HG03442 (cell line): ENCODE measurements around the gene GFRAL.

Experiments used
- ATAC-seq: cut with Tn5 transposase; IDR thresholded peaks from one replicate; pipeline ENCODE4 v1.9.1; 2021; ENCODE audit warnings: mild to moderate bottlenecking, moderate library complexity; ENCODE audit not compliant: unreplicated experiment

The GFRAL gene

DNA sequence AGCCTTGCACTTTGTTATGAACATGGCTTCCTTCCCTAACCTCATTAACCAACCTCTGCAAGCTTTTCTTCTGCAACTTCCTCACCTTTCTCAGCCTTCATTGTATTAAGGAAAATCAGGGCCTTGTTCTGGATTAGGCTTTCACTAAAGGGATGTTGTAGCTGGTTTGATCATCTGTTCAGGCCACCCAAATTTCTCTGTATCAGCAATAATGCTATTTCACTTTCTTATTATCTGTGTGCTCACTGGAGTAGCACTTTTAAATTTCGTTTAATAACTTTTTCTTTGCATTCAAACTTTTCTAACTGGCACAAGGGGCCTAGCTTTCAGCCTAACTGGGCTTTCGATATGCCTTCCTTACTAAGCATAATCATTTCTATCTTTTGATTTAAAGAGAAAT, 96.7 kb downstream of the GFRAL start:
- ATAC-seq: no peak

DNA sequence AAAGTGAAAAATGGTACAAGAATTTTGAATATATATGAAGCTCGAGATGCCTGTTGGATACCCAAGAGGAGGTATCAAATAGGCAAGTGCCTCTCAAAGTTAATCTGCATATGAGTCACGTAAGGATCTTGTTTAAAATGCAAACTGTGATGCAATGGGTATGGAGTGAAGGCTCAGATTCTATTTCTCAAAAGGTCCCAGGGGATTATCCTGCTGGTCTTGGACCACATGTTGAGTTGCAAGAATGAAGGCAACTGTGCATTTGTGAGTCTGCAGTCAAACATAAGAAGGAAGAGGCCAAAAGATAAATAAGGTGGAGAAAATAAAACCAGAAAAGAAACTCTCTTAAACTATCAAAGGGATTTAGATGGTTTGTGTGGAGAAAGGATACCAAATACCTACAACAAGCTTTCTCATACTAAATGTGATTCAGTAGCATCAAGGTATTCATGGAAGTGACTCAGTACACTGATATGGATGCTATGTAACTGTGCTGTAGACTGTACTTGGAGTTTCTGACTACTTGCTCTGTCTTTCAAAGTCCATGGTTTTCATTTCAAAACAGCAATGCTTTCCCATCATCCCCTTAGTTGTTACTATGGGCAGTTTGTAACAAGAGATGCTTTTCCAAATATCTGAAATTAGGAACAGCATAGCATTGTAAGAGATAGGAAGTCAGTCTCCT, 106.3 kb downstream of the GFRAL start:
- ATAC-seq: no peak

DNA sequence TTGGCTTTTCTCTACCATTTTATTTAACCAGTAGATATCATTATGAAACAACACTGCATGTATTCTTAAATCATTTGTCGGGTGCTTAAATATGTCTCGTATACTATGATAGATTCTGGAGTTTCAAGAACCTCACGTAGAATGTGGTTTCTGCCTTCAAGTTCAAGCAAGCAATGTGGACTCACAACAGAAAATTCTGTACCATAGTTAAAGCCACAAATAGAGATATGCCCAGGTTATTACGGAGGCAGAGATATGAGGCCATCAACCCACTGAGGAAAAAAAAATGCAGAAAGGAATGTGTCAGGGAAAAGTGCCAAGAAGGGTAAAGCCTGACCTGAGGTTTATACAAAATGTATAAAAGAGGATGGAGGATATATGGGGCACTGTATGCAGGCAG, 109.9 kb downstream of the GFRAL start:
- ATAC-seq: no peak

DNA sequence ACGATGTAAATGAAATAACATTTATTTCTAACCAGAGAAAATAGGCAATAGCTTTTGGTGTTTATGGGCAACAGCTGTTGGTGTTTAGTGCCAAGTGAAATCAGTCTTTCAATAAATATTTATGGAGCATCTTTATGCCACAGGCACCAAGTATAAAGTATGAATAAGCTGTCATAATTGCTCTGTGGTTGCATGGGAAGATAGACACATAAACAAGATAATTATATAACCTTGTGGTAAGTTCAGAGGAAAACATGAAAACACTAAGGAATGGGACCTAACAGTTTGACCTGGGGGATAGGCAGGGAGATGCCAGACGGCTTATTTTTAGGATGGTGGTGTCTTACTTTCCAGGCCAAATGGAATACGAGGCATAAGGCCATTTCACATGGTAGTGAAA, 110.9 kb downstream of the GFRAL start:
- no peak for ATAC-seq

GRCh38 chr6:55443238-55444134, 116.2 kb downstream of the GFRAL start:
- ATAC-seq: no peak

DNA sequence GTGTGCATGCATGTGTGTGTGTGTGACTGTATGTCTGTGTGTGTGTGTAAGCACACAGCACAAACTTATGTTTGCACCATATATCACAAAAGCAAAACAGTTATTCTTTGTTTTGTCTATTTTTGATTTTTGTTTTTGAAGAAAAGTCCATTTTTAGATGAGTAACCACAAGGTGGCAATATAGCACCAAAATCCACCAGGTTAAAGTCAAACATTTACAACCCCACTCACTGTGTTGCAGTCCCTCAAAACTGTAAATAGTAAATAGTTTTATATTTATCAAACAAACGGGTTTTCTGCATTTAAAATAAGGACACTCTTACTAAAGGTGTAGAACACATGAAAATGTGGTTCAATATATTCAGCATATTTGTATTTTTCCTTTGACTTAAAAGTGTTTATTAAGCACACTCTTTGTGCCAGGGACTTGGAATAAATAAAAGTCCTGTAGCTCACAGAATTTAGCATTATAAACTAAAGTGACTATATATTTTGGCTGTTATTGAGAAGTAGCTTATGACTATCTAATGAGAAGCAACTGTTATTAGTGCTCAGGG, 118.5 kb downstream of the GFRAL start:
- no peak for ATAC-seq

DNA sequence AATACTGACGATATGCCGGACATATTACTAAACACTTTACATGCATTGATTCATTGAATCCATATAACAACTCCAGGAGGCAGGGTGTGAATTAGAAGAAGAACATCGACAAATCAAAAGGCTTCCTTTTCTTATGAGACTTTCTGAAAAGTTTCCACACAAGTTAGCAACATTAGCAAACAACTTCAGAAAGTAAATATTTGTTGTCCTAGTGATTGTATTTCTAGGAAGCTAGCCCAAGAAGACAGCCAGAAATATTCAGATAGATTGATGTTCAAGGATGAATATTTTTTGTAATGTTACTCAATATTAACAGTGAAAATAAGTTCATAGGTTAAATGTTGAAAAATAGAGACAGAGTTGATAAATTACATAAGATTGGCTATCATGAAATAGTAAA, 120.6 kb downstream of the GFRAL start:
- no peak for ATAC-seq

DNA sequence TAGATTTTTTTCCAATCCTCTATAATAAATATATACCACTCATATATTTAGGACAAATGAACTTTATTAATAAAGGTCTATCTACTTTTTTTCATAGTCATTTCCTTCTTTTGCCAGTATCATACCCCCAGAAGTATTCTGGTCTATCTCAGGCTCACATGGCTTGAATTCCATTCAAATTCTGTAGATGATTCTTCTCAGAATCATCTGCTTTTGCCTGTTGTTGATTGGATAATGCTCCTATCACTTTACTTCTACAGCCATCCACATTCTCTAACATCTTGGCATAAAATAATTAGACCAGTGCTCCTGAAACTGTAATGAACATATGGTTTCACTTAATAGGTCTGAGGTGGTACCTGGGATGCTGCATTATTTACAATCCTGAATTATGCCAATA, 121.2 kb downstream of the GFRAL start:
- ATAC-seq: no peak

DNA sequence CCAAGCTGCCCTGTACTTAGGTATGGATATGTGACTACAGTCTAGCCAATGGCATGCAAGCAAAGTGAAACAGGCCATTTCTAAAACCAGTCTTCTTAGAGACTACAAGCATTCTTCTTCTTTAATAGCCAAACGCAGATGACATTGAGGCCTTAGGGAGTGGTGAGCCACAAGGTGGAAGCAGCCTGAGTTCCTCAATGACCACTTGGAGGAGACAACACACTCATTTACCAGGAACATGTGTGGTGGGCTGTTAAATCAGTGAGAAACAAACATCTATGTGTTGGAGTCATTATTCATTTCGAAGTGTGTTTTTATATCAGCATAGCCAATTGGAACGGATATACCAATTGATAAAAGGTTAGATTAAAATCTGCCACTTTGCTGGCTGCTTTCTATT, 122.0 kb downstream of the GFRAL start:
- ATAC-seq: no peak

DNA sequence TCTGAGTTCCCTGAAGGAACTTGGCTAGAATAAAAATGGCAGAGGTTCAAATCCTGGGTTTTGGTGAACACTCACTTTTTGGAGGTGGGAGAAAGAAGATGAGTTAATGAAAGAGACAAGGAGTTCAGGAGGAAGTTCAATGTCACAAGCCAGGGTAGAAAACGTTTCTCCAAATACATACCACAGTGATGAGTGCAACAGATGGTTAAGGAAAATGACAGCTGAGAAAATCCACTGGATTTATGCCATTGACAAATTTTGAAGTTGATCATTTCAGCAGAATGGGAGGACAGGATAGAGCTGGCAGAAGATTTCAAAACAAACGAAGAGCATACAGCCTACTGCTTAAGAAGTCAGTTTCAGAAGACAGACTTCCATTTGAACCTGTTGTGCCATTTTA, 122.7 kb downstream of the GFRAL start:
- ATAC-seq: no peak
